Ecto neural progenitor cell (in vitro differentiated cells): ENCODE data around the gene TP53I11.

Source experiments
- DNase-seq: peaks from one replicate; pipeline ENCODE4 v3.0.0-alpha.2; 2018; ENCODE audit warnings: low spot score

Gene TP53I11

GRCh38 chr11:44885065-44885810 lies 65.4 kb downstream of the TP53I11 start:
- DNase-seq = no peak

DNA sequence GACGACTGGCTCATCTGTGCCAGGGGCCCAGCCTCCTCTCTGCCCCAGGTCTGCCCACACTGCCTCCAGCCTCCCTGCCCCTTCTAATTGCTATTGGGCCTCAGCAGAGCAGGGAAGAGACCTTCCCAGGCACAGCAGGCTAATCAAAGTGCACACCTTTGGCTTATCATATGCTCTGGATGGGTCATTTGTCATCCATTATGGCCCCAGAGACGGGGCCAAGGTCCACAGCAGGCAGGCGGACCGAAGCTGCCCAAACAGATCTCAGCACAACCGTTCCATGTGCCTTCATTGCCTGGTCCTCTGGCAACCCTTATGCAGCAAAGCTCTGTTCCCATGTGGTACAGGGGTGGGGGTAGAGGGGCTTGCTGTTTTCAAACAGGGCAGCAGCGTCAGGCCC lies 66.6 kb downstream of the TP53I11 start:
- DNase-seq = no peak

- DNase-seq = no peak
Observed at GRCh38 chr11:44883277-44883676, 67.4 kb downstream of the TP53I11 start.
